Measurements from ENCODE around the gene AMOTL2.

The AMOTL2 gene

GRCh38 chr3:134374105-134374790 is at the start of gene AMOTL2:
AMOTL2 (minus strand) TSS chr3:134374447; CDS start chr3:134371433, 3,014 bp downstream.
- no peak for TF ChIP-seq CTCF (IDR thresholded peaks at IDR 0.05; ENCODE audit: control insufficient read depth, extremely low read depth, insufficient read depth)
- DNase-seq (ENCODE audit: low read depth): peak; percentile 42
- peak within 1 kb of the TSS; percentile 65 for H3K4me3 ChIP-seq (ENCODE audit: low read depth, low read length)

- no peak for DNase-seq (ENCODE audit: low read depth)
- TF ChIP-seq CTCF (IDR thresholded peaks at IDR 0.05; ENCODE audit: control insufficient read depth, extremely low read depth, insufficient read depth): no peak
- no peak overlapping the region for H3K4me3 ChIP-seq (ENCODE audit: low read depth, low read length)
Measured at GRCh38 chr3:134423153-134423552, 48.9 kb upstream of the AMOTL2 start.

GRCh38 chr3:134419960-134420321 is 45.7 kb upstream of the AMOTL2 start:
- DNase-seq (ENCODE audit: low read depth): no peak
- no peak overlapping the region for H3K4me3 ChIP-seq (ENCODE audit: low read depth, low read length)
- TF ChIP-seq CTCF (IDR thresholded peaks at IDR 0.05; ENCODE audit: control insufficient read depth, extremely low read depth, insufficient read depth): no peak

- DNase-seq (ENCODE audit: low read depth): no peak
- TF ChIP-seq CTCF (IDR thresholded peaks at IDR 0.05; ENCODE audit: control insufficient read depth, extremely low read depth, insufficient read depth): no peak
- H3K4me3 ChIP-seq (ENCODE audit: low read depth, low read length): no peak overlapping the region
Measured at GRCh38 chr3:134419214-134419959, 45.1 kb upstream of the AMOTL2 start.

GRCh38 chr3:134409041-134409440 is 34.8 kb upstream of the AMOTL2 start:
- DNase-seq (ENCODE audit: low read depth): no peak
- TF ChIP-seq CTCF (IDR thresholded peaks at IDR 0.05; ENCODE audit: control insufficient read depth, extremely low read depth, insufficient read depth): no peak
- no peak overlapping the region for H3K4me3 ChIP-seq (ENCODE audit: low read depth, low read length)

- no peak for DNase-seq (ENCODE audit: low read depth)
- no peak overlapping the region for H3K4me3 ChIP-seq (ENCODE audit: low read depth, low read length)
- no peak for TF ChIP-seq CTCF (IDR thresholded peaks at IDR 0.05; ENCODE audit: control insufficient read depth, extremely low read depth, insufficient read depth)
Measured at GRCh38 chr3:134407239-134407625, 33.0 kb upstream of the AMOTL2 start.
